GM18499 (cell line): ENCODE measurements around the gene JTB.
A peak's percentile ranks its signal among the peaks of the same experiment; 100 is the strongest.

Experiments
- ATAC-seq: cut with Tn5 transposase; IDR thresholded peaks from one replicate; pipeline ENCODE4 v1.9.1; 2021; ENCODE audit warnings: moderate number of reproducible peaks; ENCODE audit not compliant: insufficient read depth, unreplicated experiment

Gene JTB

GRCh38 chr1:153957744-153958110 is 19.7 kb downstream of the JTB start:
- ATAC-seq = no peak

DNA sequence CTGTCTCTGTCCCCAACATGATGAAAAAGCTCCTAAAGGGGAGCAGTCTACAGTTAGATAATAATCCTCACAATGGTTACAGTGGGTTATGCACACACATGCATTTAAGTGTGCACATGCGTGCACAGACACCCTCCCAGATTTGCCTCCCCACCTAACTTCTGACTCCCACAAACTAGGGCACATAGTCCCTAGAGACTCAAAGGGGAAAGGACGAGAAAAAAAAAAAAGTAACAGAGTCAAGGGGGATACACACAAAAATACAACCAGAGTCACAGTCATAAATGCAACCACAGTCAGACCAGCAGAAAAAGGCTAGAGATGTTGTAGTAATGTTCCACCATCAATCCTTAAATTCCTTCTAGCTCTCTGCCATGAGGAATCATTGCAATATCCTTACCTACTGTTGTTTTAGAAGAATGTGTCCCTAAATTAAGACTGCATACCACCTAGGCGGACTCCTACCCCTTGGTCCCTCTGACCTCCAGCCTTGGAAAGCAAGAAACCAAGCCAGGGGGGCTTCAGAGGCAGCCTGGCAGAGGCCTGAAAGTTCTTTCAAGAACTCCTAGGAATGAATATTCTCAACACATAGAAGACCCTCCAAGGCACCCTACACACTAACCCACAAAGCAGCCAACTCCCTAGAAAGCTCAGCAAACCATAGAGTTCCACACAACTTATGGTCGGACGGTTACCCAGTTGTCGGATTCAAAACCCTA is 20.3 kb downstream of the JTB start:
- ATAC-seq = no peak

GRCh38 chr1:153954826-153955225 is 22.6 kb downstream of the JTB start:
- no peak for ATAC-seq

DNA sequence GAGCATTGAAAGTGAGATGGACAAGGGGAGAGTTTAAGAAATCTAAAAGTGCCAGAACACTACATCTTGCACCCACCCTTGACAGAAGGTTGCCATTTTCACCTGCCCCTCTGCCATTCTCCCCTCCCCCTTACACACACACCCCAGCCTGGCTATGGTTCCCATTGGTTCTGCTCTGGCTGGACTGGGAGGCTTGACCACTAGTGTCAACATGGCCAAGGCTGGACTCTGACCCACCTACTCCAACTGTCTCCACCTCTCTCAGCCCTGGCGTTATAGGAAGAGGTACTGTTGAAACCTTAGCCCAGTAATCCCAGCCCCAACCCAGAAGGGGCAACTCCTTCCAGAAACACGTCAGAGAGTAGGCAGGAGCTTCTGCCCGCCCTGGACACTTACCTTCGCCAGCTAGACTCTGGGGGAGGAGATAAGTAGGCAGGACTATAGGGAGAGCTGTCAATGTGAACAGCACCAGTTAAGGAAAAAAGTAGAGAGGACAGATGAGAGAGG is 23.6 kb downstream of the JTB start:
- no peak for ATAC-seq

GRCh38 chr1:153951801-153952200 is 25.7 kb downstream of the JTB start:
- ATAC-seq = no peak

DNA sequence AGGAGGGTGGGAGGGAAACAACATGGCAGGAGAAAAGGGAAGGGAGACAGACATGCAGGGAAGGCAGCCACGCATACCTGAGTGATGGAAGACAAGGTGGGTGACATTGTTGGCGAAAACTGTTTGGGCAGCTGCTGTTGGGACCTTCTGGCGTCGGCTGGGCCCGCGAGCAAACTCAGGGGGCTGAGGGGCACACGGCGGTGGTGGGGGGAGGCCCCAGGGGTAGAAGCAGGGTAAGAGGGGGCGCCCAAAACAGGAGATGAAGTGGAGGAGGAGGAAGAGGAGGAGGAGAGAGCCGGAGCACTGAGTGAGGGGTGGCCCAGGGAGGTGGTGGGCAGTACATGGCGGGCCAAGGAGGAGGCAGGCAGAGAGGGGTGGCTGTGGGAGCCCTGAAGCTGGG is 26.3 kb downstream of the JTB start:
- no peak for ATAC-seq

DNA sequence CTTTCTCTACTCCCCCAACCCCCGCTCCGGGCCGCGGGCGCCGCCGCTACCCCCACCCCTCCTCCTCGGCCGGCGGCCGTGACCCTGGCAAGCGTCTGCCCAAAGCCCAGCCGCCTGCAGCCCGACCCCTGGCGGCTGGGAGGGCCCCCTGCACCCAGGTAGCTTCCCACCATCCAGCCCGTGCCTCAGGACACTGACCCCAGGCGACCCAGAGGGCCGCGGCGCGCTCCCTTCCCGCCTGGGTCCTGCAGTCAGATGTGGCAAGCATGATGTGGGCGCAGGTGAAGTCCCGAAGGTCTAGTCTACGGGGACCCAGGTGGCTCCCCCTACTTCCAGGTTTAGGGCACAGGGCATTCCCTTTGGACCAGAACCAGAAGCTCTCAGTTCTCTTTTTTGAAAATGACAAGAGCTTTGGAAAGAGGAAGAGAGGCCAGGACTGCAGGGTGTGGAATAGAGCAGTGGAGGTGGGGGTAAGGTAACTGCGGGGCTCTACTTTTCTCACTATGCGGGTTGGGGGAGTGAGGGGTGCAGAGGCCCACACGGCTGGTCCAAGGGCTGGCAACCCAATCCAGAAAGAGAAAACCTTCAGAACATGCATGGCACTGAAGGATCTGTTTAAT is 30.7 kb downstream of the JTB start, which contains the start of gene DENND4B:
DENND4B (minus strand) TSS at position 97 of the 620 bp plus-strand sequence. CDS start 2,344 bp downstream, outside the sequence.
- ATAC-seq = peak; percentile 29

DNA sequence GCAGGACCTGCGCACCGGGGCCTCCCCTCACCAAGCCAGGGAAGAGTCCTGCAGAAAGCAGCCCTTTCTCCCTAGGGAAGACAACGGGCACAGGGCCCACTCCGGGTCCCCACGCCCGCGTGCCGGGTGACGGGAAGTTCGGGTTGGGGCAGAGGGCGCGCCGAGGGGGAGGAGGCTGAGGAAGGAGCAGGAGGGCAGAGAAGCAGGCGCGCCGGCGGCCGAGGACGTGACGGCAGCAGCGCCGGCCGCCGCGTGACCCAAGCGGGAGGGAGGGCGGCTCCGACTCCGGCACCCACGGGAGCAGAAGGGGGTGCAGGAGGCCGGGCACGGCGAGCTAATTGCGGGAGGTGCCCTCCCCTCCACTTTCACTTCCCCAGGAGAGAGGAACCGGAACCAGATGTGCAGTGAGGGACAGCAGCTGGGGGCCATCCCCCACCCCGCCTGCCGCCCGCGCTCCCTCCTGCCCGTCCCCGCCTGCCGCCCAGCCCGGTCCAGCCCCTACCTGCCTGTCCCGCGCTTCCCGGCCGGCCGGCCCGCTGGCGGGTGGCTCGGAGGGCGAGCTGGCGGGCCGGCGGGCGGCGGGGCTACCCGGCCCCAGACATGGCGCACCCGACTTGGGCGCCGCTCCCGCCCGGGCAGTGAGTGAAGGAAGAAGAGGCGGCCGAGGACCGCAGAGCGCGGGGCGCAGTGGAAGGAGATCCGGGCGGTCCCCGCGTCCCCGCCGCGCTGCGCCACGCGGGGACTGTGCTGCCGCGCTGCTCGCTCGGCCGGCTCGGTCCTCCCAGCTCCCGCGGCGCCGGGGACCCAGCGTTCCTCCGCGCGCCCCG is 31.5 kb downstream of the JTB start:
- ATAC-seq = peak; percentile 48

DNA sequence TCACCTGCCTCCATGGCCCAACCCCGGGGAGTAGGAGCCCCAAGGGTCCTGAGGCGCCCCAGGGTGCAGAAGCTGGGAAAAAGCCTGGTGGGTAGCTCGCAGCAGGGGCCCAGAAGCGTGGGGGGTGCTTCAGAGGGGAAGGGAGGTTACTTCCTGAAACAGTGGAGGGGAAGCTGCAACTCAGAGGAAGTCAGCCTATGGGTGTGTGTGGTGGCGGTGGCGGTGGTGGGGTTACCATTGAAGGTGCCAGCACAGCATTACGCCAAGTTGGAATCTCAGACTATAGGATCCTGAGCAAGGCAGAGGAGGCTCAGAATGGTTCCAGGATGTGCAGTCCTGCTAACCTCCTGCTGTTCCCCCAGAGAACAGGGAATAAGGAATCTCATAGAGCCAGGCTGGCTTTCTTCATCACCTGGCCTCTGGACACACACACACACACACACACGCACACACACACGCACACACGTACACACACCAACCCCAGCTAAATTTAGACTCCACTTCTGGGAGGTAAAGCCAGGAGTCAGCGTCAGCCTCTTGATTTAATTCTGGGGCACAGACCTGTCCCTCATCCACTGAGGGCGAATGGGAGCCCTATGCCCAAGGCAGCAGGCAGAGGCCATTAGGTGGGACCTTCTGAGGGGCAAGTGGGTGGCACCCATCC is 32.2 kb downstream of the JTB start:
- no peak for ATAC-seq

DNA sequence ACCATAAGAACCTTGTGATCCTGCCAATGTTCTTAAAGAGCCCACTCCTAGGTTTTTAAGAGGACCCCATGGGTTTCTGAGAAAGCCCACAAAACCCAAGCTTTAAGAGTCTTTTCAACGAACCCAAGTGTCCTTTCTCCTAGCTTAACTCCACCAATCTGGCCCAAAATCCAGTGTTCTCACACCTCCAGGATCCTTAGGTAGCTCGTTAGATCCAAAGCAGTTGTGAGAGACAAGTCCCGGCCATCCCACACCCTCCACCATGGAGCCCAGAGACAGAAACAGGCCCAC is 32.7 kb downstream of the JTB start:
- ATAC-seq = no peak

- ATAC-seq = no peak
Measured at GRCh38 chr1:153944005-153944826, 33.3 kb downstream of the JTB start.

DNA sequence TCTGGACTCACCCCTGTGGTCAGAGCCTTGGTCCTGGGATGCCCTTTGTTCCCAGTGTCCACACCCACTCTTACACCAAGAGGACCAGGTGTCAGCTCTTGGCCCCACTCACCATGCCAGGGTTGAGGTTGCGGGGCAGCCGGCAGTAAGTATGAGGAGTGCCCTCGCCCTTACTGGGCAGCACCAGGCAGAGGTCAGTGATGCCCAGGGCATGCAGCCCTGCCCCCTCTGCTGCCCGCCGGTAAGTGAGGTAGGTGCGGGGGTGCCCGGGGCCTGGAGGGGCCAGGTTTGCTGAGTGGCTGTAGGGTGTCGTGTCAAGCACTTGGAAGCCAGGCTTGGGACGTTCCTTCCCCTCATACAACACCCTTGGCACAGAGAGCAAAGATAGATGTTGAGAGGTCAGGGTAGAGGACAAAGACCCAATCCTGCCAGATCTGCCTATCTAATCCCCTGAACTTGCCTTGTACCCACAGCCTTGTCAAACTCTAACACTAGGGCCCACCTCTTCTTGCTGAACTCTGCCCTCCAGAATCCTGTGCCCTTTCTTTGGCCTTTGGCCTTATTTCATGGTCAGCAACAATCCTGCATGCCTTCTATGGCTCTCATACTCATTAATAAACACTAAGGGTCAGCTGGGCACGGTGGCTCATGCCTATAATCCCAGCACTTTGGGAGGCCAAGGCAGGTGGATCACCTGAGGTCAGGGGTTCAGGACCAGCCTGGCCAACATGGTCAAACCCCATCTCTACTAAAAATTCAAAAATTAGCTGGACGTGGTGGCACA is 34.5 kb downstream of the JTB start:
- ATAC-seq = no peak

GRCh38 chr1:153941826-153942725 is 35.4 kb downstream of the JTB start:
- ATAC-seq = no peak

GRCh38 chr1:153940756-153941155 is 36.7 kb downstream of the JTB start:
- ATAC-seq = no peak

- no peak for ATAC-seq
Measured at GRCh38 chr1:153939476-153939875, 38.0 kb downstream of the JTB start.

DNA sequence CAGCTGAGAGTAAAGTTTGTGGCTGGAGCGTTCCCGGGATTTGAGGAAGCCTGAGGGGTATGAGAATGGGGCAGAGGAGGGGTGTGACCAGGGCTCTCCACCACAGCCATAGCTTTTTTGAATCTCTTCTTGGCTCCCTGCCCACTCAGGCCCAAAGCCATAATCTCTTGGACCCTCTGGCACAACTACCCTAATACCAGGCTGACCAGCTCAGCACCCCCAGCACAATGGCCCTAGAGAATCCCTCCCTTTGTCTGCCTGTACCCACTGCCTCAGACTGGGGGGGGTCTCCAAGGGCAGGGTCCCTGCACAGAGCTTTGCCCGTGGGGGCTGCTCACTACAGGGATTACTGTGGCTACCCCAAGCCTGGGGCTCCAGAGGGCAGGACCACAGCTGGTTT is 38.5 kb downstream of the JTB start:
- no peak for ATAC-seq

GRCh38 chr1:153937331-153937730 is 40.1 kb downstream of the JTB start:
- ATAC-seq = no peak
